ENCODE results near the gene RNF181. TPM values are rescaled to one million over a fixed set of nuclear protein-coding genes. Genes with fewer than 3 reads are reported as not detected.
A peak's percentile ranks its signal among the peaks of the same experiment; 100 is the strongest.

The RNF181 gene
- total RNA-seq, 2 experiments from 2014 or later = 97.8 to 179 TPM

DNA sequence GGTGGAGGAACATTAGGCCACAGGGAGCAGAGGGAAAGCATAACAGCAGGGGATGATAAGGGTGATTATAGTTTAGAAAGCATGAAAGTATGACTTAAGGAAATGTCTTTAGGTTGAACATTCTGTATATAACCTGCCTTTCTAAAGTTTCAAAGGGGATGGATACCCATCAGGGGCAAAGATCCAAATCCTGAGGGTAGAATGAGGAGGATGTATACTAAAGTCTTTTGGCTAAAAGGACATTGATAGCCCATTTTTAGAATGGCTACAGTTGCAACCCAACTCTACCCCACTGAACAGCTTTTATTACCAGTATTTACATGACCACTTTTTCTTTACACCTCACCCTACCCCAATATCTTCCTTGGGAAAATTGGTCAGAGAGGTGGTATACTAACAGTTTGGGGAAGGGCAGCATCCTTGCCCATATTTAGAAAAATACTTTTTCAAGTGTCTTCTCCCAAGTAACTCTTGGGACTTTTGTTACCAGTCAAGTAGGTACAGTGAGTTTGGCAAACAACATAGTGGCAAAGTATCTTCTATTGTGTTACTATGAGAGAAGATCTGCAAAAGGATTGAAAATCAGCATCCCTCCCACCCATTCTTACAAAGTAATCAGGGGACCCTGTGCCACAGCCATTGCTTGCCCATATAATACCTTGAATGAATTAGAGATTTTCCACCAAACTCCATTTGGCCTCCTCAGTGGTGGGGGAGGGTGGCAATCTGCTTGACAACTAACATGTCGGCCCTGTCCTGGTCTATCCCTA lies 48.3 kb upstream of the RNF181 start:
- no peak overlapping the region for H3K4me3 ChIP-seq (ENCODE audit: low read depth, low read length, poor library complexity, severe bottlenecking)
- DNase-seq (ENCODE audit: low spot score) = no peak
- no peak overlapping the region for H2AFZ ChIP-seq (ENCODE audit: low read length)
- peaks cover 11% of the 10 kb centered on the region; the same call in 1 of the 2 replicates for H3K79me2 ChIP-seq (ENCODE audit: insufficient read depth, low read depth, low read length)
- intact Hi-C loops (cut with micrococcal nuclease; ENCODE audit: unreplicated experiment) = no loop called here
- H3K4me1 ChIP-seq (ENCODE audit: insufficient read depth, low read length, poor library complexity, severe bottlenecking) = peaks cover 7% of the 10 kb centered on the region
- no peaks in the 10 kb centered on the region for H3K9me2 ChIP-seq (ENCODE audit: insufficient read depth, low read length)
- BruUV-seq (replicated peaks) = no TSS peak
- H3K9me3 ChIP-seq (ENCODE audit: low read length) = no peaks in the 10 kb centered on the region
- no peak overlapping the region for H3K4me2 ChIP-seq (ENCODE audit: low read length)
- peak overlapping the region; percentile 14 for H3K27ac ChIP-seq (ENCODE audit: low read depth, low read length, poor library complexity, severe bottlenecking)
- ChIA-PET POLR2A (interaction anchor here (2.2 to 5.3 kb wide), 2 partner anchors 8 to 13 kb away, joined by 5 to 48 read pairs; partner anchors contain the start of gene MAT2A), CTCF (ENCODE audit: unreplicated experiment) (interaction anchor here (1.0 kb wide), 1 partner anchor 13 kb away, joined by 3 read pairs; no protein-coding TSS in a partner anchor)
- peaks cover 87% of the 10 kb centered on the region for H3K36me3 ChIP-seq (ENCODE audit: insufficient read depth, low read length)
- TF ChIP-seq CTCF (conservative IDR thresholded peaks at IDR 0.05; ENCODE audit: low read length) (no peak), EZH2phosphoT487 (IDR thresholded peaks at IDR 0.05; ENCODE audit: borderline replicate concordance, low read depth, low read length) (no peak)
- peaks cover 6% of the 10 kb centered on the region for H4K20me1 ChIP-seq (ENCODE audit: insufficient read depth, low read length)

DNA sequence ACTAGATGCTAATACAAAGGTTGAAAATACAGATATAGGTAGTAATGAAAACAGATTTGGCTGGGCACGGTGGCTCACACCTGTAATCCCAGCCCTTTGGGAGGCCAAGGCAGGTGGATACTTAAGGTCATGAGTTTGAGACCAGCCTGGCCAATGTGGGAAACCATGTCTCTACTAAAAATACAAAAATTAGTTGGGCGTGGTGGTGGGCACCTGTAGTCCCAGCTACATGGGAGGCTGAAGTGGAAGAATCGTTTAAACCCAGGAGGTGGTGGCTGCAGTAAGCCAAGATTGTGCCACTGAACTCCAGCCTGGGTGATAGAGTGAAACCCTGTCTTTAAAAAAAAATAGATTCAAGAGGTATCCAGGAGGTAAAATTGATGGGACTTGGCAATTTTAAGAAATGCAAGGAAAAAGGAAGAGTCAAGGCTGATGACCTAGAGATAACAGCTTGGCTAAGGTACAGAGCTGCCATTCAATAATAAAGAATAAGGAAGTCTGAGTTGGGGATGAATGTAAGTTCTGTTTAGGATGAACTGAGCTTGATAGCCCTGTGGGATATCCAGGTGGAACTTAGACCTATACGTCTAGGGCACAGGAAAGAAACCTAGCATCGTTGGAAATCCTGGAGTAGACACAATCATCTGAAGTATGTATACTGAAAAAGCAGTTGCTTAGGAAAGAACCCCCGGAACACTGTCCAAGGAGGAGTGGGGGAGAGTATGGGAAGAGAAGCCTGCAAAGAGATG lies 47.5 kb upstream of the RNF181 start:
- no peaks in the 10 kb centered on the region for H3K9me2 ChIP-seq (ENCODE audit: insufficient read depth, low read length)
- no peaks in the 10 kb centered on the region for H3K9me3 ChIP-seq (ENCODE audit: low read length)
- H3K4me1 ChIP-seq (ENCODE audit: insufficient read depth, low read length, poor library complexity, severe bottlenecking) = peaks cover under 1% of the 10 kb centered on the region
- TF ChIP-seq EZH2phosphoT487 (IDR thresholded peaks at IDR 0.05; ENCODE audit: borderline replicate concordance, low read depth, low read length) = no peak
- TF ChIP-seq CTCF (conservative IDR thresholded peaks at IDR 0.05; ENCODE audit: low read length) = no peak
- H2AFZ ChIP-seq (ENCODE audit: low read length) = no peak overlapping the region
- no peaks in the 10 kb centered on the region; the same call in 1 of the 2 replicates for H4K20me1 ChIP-seq (ENCODE audit: insufficient read depth, low read length)
- ChIA-PET POLR2A (interaction anchor here (0.5 to 5.3 kb wide), 3 partner anchors 8 to 903 kb away, joined by 4 to 48 read pairs (median 6); partner anchors contain the start of gene MAT2A), CTCF (ENCODE audit: unreplicated experiment) (interaction anchor here (1.0 to 2.7 kb wide), 2 partner anchors 12 to 128 kb away, joined by 3 to 7 read pairs; no protein-coding TSS in a partner anchor)
- no peak for DNase-seq (ENCODE audit: low spot score)
- no TSS peak for BruUV-seq (replicated peaks)
- H3K4me2 ChIP-seq (ENCODE audit: low read length) = no peak overlapping the region
- intact Hi-C loops (cut with micrococcal nuclease; ENCODE audit: unreplicated experiment) = no loop called here
- H3K36me3 ChIP-seq (ENCODE audit: insufficient read depth, low read length) = peaks cover 87% of the 10 kb centered on the region
- H3K79me2 ChIP-seq (ENCODE audit: insufficient read depth, low read depth, low read length) = peaks cover 3% of the 10 kb centered on the region; the same call in 1 of the 2 replicates
- no peak overlapping the region for H3K27ac ChIP-seq (ENCODE audit: low read depth, low read length, poor library complexity, severe bottlenecking)
- H3K4me3 ChIP-seq (ENCODE audit: low read depth, low read length, poor library complexity, severe bottlenecking) = no peak overlapping the region
